H1 (cell line): ENCODE data around the gene SPAG4. TPM values are rescaled to one million over a fixed set of nuclear protein-coding genes. Genes with fewer than 3 reads are reported as not detected.

Experiments used
- CTCF ChIA-PET: fragments of 300-600 bp; sonication (Branson Sonifier 250); formaldehyde crosslinking; loops from one replicate; lab custom pipeline; 2021; ENCODE audit not compliant: partially characterized antibody; lab: Charles Lee
- POLR2A ChIA-PET: fragments of 300-600 bp; sonication (Branson Sonifier 250); formaldehyde crosslinking; loops from one replicate; lab custom pipeline; 2021; ENCODE audit warnings: inconsistent platforms; ENCODE audit not compliant: partially characterized antibody; lab: Charles Lee
- DNase-seq, 2 experiments: peaks; one replicate each; pipeline versions ENCODE4 v3.0.0 to v3.0.0-alpha.2; 2010 to 2022; ENCODE audit warnings: low spot score in 2 of 2, low read depth in 1 of 2, mixed read lengths in 1 of 2
- FAIRE-seq: peaks from 2 replicates; lab custom pipeline; 2011; peaks lifted over from hg19 to GRCh38; lab: Jason Lieb, UNC
- H2AFZ ChIP-seq: 2 replicates; pipeline ENCODE4 v1.8.1; 2012; ENCODE audit warnings: low read length, inconsistent platforms
- H2AK5ac ChIP-seq: 2 replicates; pipeline ENCODE4 v1.6.1; 2013; ENCODE audit warnings: low read depth, low read length
- H2BK120ac ChIP-seq: replicated peaks from 2 replicates; pipeline ENCODE3; 2013; ENCODE audit warnings: low read depth, low read length, inconsistent platforms
- H2BK12ac ChIP-seq: 2 replicates; pipeline ENCODE4 v1.6.1; 2013; ENCODE audit warnings: low read depth, low read length
- H2BK15ac ChIP-seq: 2 replicates; pipeline ENCODE4 v1.6.1; 2013; ENCODE audit warnings: low read length
- H2BK20ac ChIP-seq: 2 replicates; pipeline ENCODE4 v1.6.1; 2013; ENCODE audit warnings: low read length
- H2BK5ac ChIP-seq: 2 replicates; pipeline ENCODE4 v1.6.1; 2013; ENCODE audit warnings: low read depth, low read length
- H3K14ac ChIP-seq: 2 replicates; pipeline ENCODE4 v1.6.1; 2013; ENCODE audit warnings: inconsistent platforms; ENCODE audit not compliant: insufficient read length
- H3K18ac ChIP-seq: 2 replicates; pipeline ENCODE4 v1.6.1; 2013; ENCODE audit warnings: low read length; ENCODE audit errors: extremely low read depth
- H3K23ac ChIP-seq: 2 replicates; pipeline ENCODE4 v1.6.1; 2013; ENCODE audit warnings: inconsistent platforms; ENCODE audit not compliant: insufficient read length
- H3K23me2 ChIP-seq: 2 replicates; pipeline ENCODE4 v1.6.1; 2013; ENCODE audit warnings: low read depth, low read length
- H3K27ac ChIP-seq: 2 replicates; pipeline ENCODE4 v1.6.1; 2011; ENCODE audit warnings: low read depth, low read length, inconsistent platforms
- H3K27me3 ChIP-seq, 4 experiments: replicated peaks in 1 of 4; 1 replicate in 1 of 4; 2 replicates in 3 of 4; pipeline versions ENCODE4 v1.6.1 to v1.8.1; 2011 to 2013; ENCODE audit warnings: low read length in 3 of 4, mild to moderate bottlenecking in 3 of 4, inconsistent platforms in 2 of 4, mixed read lengths in 2 of 4, moderate library complexity in 1 of 4; ENCODE audit not compliant: control insufficient read depth in 3 of 4, insufficient read depth in 3 of 4; ENCODE audit errors: extremely low read depth in 1 of 4
- H3K36me3 ChIP-seq, 4 experiments: 2 replicates each; pipeline versions ENCODE4 v1.6.1 to v1.8.1; 2011 to 2013; ENCODE audit warnings: mild to moderate bottlenecking in 4 of 4, low read length in 3 of 4, moderate library complexity in 2 of 4, control low read depth in 1 of 4, inconsistent platforms in 1 of 4; ENCODE audit not compliant: insufficient read depth in 4 of 4, control insufficient read depth in 2 of 4
- H3K4ac ChIP-seq: replicated peaks from 2 replicates; pipeline ENCODE3; 2013; ENCODE audit warnings: low read length, low read depth, mixed read lengths, inconsistent platforms; ENCODE audit not compliant: insufficient read length
- H3K4me1 ChIP-seq, 4 experiments: replicated peaks in 1 of 4; 1 replicate in 1 of 4; 2 replicates in 3 of 4; pipeline versions ENCODE4 v1.6.1 to v1.8.1; 2011 to 2013; ENCODE audit warnings: low read length in 3 of 4, inconsistent platforms in 2 of 4, mixed read lengths in 1 of 4; ENCODE audit not compliant: insufficient read depth in 4 of 4, control insufficient read depth in 3 of 4
- H3K4me2 ChIP-seq, 2 experiments: 2 replicates each; pipeline versions ENCODE4 v1.6.1 to v1.8.1; 2011 to 2013; ENCODE audit warnings: low read depth in 2 of 2, low read length in 2 of 2, control low read depth in 1 of 2, inconsistent platforms in 1 of 2, mild to moderate bottlenecking in 1 of 2; ENCODE audit not compliant: insufficient read depth in 1 of 2
- H3K4me3 ChIP-seq, 4 experiments: fragments of 200-600, 300-600 bp in 1 of 4; sonication (generic), shearing (Covaris generic), sonication (Bioruptor Twin) in 1 of 4; 2 replicates each; pipeline versions ENCODE4 v1.5.1 to v1.8.1; 2011 to 2016; ENCODE audit warnings: low read length in 4 of 4, low read depth in 3 of 4, control low read depth in 2 of 4, inconsistent platforms in 2 of 4, mild to moderate bottlenecking in 2 of 4, mixed read lengths in 1 of 4, moderate library complexity in 1 of 4; ENCODE audit not compliant: insufficient read depth in 2 of 4; ENCODE audit errors: extremely low read depth in 1 of 4
- H3K56ac ChIP-seq: replicated peaks from 2 replicates; pipeline ENCODE3; 2013; ENCODE audit warnings: low read depth, mild to moderate bottlenecking, mixed read lengths, low read length, inconsistent platforms; ENCODE audit not compliant: insufficient read length
- H3K79me1 ChIP-seq: 2 replicates; pipeline ENCODE4 v1.6.1; 2013; ENCODE audit warnings: low read depth, low read length, control low read depth
- H3K79me2 ChIP-seq, 2 experiments: 2 replicates each; pipeline versions ENCODE4 v1.6.1 to v1.8.1; 2012 to 2013; ENCODE audit warnings: low read length in 2 of 2, mild to moderate bottlenecking in 2 of 2, inconsistent platforms in 1 of 2; ENCODE audit not compliant: insufficient read depth in 2 of 2, control insufficient read depth in 1 of 2
- H3K9ac ChIP-seq, 4 experiments: replicated peaks in 1 of 4; 1 replicate in 1 of 4; 2 replicates in 3 of 4; pipeline versions ENCODE4 v1.6.1 to v1.8.1; 2011 to 2013; ENCODE audit warnings: low read depth in 3 of 4, low read length in 3 of 4, control low read depth in 2 of 4, mild to moderate bottlenecking in 2 of 4, moderate library complexity in 2 of 4, inconsistent platforms in 1 of 4; ENCODE audit errors: extremely low read depth in 1 of 4
- H3K9me3 ChIP-seq, 2 experiments: 2 replicates each; pipeline versions ENCODE4 v1.6.1 to v1.8.1; 2012 to 2013; ENCODE audit warnings: mild to moderate bottlenecking in 2 of 2, moderate library complexity in 2 of 2, control low read depth in 1 of 2, inconsistent platforms in 1 of 2, low read depth in 1 of 2, low read length in 1 of 2, mixed read lengths in 1 of 2; ENCODE audit not compliant: insufficient read depth in 2 of 2
- H4K20me1 ChIP-seq, 2 experiments: replicated peaks in 1 of 2; 2 replicates each; pipeline versions ENCODE3 to v1.8.1; 2011 to 2013; ENCODE audit warnings: inconsistent platforms in 2 of 2, low read length in 2 of 2, mild to moderate bottlenecking in 1 of 2; ENCODE audit not compliant: insufficient read depth in 2 of 2, control insufficient read depth in 1 of 2
- H4K5ac ChIP-seq: 2 replicates; pipeline ENCODE4 v1.6.1; 2013; ENCODE audit warnings: low read length, low read depth, mixed read lengths, inconsistent platforms; ENCODE audit not compliant: insufficient read length
- H4K8ac ChIP-seq: 2 replicates; pipeline ENCODE4 v1.8.0; 2013; ENCODE audit warnings: mild to moderate bottlenecking, moderate library complexity, low read length, inconsistent platforms; ENCODE audit not compliant: insufficient read depth; ENCODE audit errors: extremely low read depth
- H4K91ac ChIP-seq: replicated peaks from 2 replicates; pipeline ENCODE3; 2013; ENCODE audit warnings: low read length, mixed read lengths, inconsistent platforms; ENCODE audit not compliant: insufficient read length
- ASH2L ChIP-seq: fragments of 200-600, 300-600 bp; sonication (generic); IDR thresholded peaks from one replicate; pipeline ENCODE4 v1.7.1; 2017; ENCODE audit warnings: low read length
- EZH2 ChIP-seq: fragments of 200-600 bp; sonication (generic); IDR thresholded peaks from 2 replicates; pipeline ENCODE4 v1.7.1; 2012; ENCODE audit warnings: low read depth, mild to moderate bottlenecking, moderate library complexity, low read length, inconsistent platforms; ENCODE audit not compliant: severe bottlenecking
- FOSL1 ChIP-seq: IDR thresholded peaks from 2 replicates; pipeline ENCODE4 v1.6.1; 2011; ENCODE audit warnings: mild to moderate bottlenecking, low read depth, low read length, moderate library complexity; ENCODE audit not compliant: insufficient read depth
- NRF1 ChIP-seq: IDR thresholded peaks from 2 replicates; pipeline ENCODE4 v1.6.1; 2011; ENCODE audit warnings: mild to moderate bottlenecking, low read depth, low read length, improper control_type of control experiment
- POU5F1 ChIP-seq: IDR thresholded peaks from 2 replicates; pipeline ENCODE4 v1.6.1; 2011; ENCODE audit warnings: low read depth, mild to moderate bottlenecking, low read length, moderate library complexity
- RAD21 ChIP-seq, 2 experiments: IDR thresholded peaks in 1 of 2; conservative IDR thresholded peaks in 1 of 2; 2 replicates each; pipeline ENCODE4 v1.6.1; 2011; ENCODE audit warnings: low read depth in 2 of 2, low read length in 2 of 2, improper control_type of control experiment in 1 of 2, inconsistent platforms in 1 of 2, mild to moderate bottlenecking in 1 of 2, moderate library complexity in 1 of 2
- SP1 ChIP-seq: IDR thresholded peaks from 2 replicates; pipeline ENCODE4 v1.6.1; 2011; ENCODE audit warnings: low read depth, low read length
- SP4 ChIP-seq: IDR thresholded peaks from 2 replicates; pipeline ENCODE4 v1.6.1; 2012; ENCODE audit warnings: low read length, inconsistent platforms
- TAF1 ChIP-seq: IDR thresholded peaks from 2 replicates; pipeline ENCODE4 v1.6.1; 2011; ENCODE audit warnings: mild to moderate bottlenecking, low read depth, low read length
- TEAD4 ChIP-seq: IDR thresholded peaks from 2 replicates; pipeline ENCODE4 v1.6.1; 2012; ENCODE audit warnings: low read depth, low read length, inconsistent platforms, mixed read lengths
- WGBS, 2 experiments: shearing (Covaris generic) in 1 of 2; methylation state at CpG; one replicate each; pipeline versions ENCODE4 v1.1.6 to v1.1.7; 2013 to 2015; ENCODE audit warnings: low lambda C conversion rate in 2 of 2, mixed read lengths in 2 of 2, inconsistent platforms in 1 of 2, low coverage in 1 of 2, missing lambda C conversion rate in 1 of 2; ENCODE audit not compliant: insufficient replicate concordance in 2 of 2, insufficient coverage in 1 of 2, insufficient read length in 1 of 2; ENCODE audit errors: extremely low coverage in 1 of 2, missing lambda C conversion rate in 1 of 2; 5-methylcytosine and 5-hydroxymethylcytosine counted together
- polyA plus RNA-seq, 7 experiments: library from polyadenylated mRNA; depleted of rRNA in 3 of 7; stranded (reverse) in 5 of 7; unstranded in 2 of 7; fragments of >200 nt in 5 of 7; fragments of 200-250 nt in 2 of 7; gene quantifications; 1 replicate in 5 of 7; 2 replicates in 1 of 7; 4 replicates in 1 of 7; pipeline versions ENCODE4 v1.2.1 to v1.2.3, GENCODE V29; 2011 to 2013; ENCODE audit warnings: missing spikeins in 2 of 7, mixed read lengths in 2 of 7
- total RNA-seq: library from RNA; stranded (reverse); fragmentation: NEBNext Ultra II Directional; extraction: Animal tissue kit (Norgen Biotek cat#: 25700); gene quantifications from 2 replicates; pipeline ENCODE4 v1.2.1, GENCODE V29; 2021
- TF ChIP-seq, protein P1 (sequence below): IDR thresholded peaks from 2 replicates; pipeline ENCODE4 v1.6.1; 2012; ENCODE audit warnings: inconsistent platforms

SPAG4 gene
- total and polyA plus RNA-seq, 2 of the 8 experiments (the other 6 are each of a cell fraction or from before 2014, with no cell fraction given), result 2.4 to 6.0 TPM

DNA sequence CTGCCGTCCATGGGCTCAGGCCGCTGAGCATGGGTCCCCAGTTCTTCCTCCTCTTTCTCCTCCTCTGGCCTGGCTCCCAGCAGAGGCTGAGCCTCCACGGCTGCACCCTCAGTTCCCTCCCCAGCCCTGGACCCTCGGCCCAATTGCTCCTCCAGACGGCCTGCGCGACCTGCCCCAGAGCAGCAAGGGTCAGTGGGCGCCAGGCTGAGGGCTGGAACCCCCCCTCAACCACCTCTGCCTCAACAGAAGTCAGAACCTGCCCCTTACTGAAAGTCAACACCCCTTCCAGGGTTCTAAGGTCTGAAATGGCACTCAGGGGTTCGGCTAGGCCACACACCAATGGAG, 15.9 kb upstream of the SPAG4 start:
- H3K27ac ChIP-seq, result no peak overlapping the region
- no peak overlapping the region for H3K4me3 ChIP-seq
- no peak overlapping the region for H4K91ac ChIP-seq
- no peaks in the 10 kb centered on the region for H3K79me2 ChIP-seq
- WGBS, 2 experiments, result 96% methylated on average over 9 of the region's 9 CpGs; no CpG with 5 or more reads in 1 of the 2 experiments
- no peak overlapping the region for H3K18ac ChIP-seq
- peaks cover 0 to 2% of the 10 kb centered on the region in 2 experiments for H4K20me1 ChIP-seq
- ChIA-PET CTCF (interaction anchor here (0.8 to 8.3 kb wide), 4 partner anchors 13 to 85 kb away, joined by 3 to 121 read pairs (median 6); partner anchors contain the start of gene SPAG4), POLR2A (interaction anchor here (0.9 to 2.1 kb wide), 9 partner anchors 10 to 355 kb away, joined by 3 to 13 read pairs (median 3); partner anchors contain the start of genes CEP250, CPNE1, ERGIC3 and RBM12)
- H2BK12ac ChIP-seq, result 0 out of 2 replicates have a peak overlapping the region, but pooled peaks have one; percentile 81
- no peak overlapping the region for H4K5ac ChIP-seq
- H3K14ac ChIP-seq, result no peak overlapping the region
- DNase-seq (no peak), FAIRE-seq (no peak)
- no peak overlapping the region for H2AFZ ChIP-seq
- no peak overlapping the region for H3K4ac ChIP-seq
- peaks cover 0 to 14% (median 7%) of the 10 kb centered on the region in 4 experiments; a peak in 4 of 7 replicates for H3K4me1 ChIP-seq
- H2BK15ac ChIP-seq, result 0 out of 2 replicates have a peak overlapping the region, but pooled peaks have one; percentile 16
- H2BK120ac ChIP-seq, result no peak overlapping the region
- no peak overlapping the region; the same call in 1 of the 2 replicates for H2AK5ac ChIP-seq
- H3K27me3 ChIP-seq, result peaks cover 6 to 46% (median 34%) of the 10 kb centered on the region in 4 experiments
- H2BK5ac ChIP-seq, result no peak overlapping the region
- H3K9me3 ChIP-seq, result no peaks in the 10 kb centered on the region
- no peak overlapping the region for H3K9ac ChIP-seq
- H3K56ac ChIP-seq, result no peak overlapping the region
- no peak overlapping the region; a peak in 1 of 4 replicates for H3K4me2 ChIP-seq
- no peak overlapping the region for H3K23ac ChIP-seq
- H3K36me3 ChIP-seq, result no peaks in the 10 kb centered on the region
- H4K8ac ChIP-seq, result no peak overlapping the region; the same call in 1 of the 2 replicates
- no peak for TF ChIP-seq SP1
- no peak for TF ChIP-seq TAF1
- TF ChIP-seq NRF1, result no peak
- TF ChIP-seq POU5F1, result no peak
- TF ChIP-seq TEAD4, result no peak
- TF ChIP-seq FOSL1, result no peak
- no peak for TF ChIP-seq RAD21 (IDR thresholded peaks at IDR 0.05 in 1 of 2, conservative IDR thresholded peaks at IDR 0.05 in 1 of 2; ENCODE audit: low read depth in 2 of 2, low read length in 2 of 2)
- TF ChIP-seq, protein P1, sequence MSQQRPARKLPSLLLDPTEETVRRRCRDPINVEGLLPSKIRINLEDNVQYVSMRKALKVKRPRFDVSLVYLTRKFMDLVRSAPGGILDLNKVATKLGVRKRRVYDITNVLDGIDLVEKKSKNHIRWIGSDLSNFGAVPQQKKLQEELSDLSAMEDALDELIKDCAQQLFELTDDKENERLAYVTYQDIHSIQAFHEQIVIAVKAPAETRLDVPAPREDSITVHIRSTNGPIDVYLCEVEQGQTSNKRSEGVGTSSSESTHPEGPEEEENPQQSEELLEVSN, result no peak
- no peak for TF ChIP-seq SP4
- TF ChIP-seq EZH2, result no peak
- no peak for TF ChIP-seq ASH2L
- H3K23me2 ChIP-seq, result peaks cover 11% of the 10 kb centered on the region; the same call in 1 of the 2 replicates
- no peaks in the 10 kb centered on the region for H3K79me1 ChIP-seq
- no peak overlapping the region for H2BK20ac ChIP-seq
